Activated T-cell treated with anti-CD3 and anti-CD28 coated beads, Interleukin-2, amount 50 U/mL, for 24 hours (primary cell): ENCODE measurements around the gene PLCB1.

Experiments
- DNase-seq: peaks from one replicate; pipeline ENCODE4 v3.0.0-alpha.2; 2020
- H3K27ac Mint-ChIP-seq: 2 replicates; pipeline ENCODE4 v1.8.0; 2020; ENCODE audit warnings: mild to moderate bottlenecking, mixed read lengths
- H3K27me3 Mint-ChIP-seq: 2 replicates; pipeline ENCODE4 v1.8.0; 2020; ENCODE audit warnings: mixed read lengths
- H3K36me3 Mint-ChIP-seq: 2 replicates; pipeline ENCODE4 v1.8.0; 2020; ENCODE audit warnings: low read depth, mixed read lengths
- H3K4me1 Mint-ChIP-seq: 2 replicates; pipeline ENCODE4 v1.8.0; 2020; ENCODE audit warnings: low read depth, mixed read lengths
- H3K4me3 Mint-ChIP-seq: 2 replicates; pipeline ENCODE4 v1.8.0; 2020; ENCODE audit warnings: mild to moderate bottlenecking, moderate library complexity, mixed read lengths
- H3K9me3 Mint-ChIP-seq: 2 replicates; pipeline ENCODE4 v1.8.0; 2020; ENCODE audit warnings: mixed read lengths

The PLCB1 gene

DNA sequence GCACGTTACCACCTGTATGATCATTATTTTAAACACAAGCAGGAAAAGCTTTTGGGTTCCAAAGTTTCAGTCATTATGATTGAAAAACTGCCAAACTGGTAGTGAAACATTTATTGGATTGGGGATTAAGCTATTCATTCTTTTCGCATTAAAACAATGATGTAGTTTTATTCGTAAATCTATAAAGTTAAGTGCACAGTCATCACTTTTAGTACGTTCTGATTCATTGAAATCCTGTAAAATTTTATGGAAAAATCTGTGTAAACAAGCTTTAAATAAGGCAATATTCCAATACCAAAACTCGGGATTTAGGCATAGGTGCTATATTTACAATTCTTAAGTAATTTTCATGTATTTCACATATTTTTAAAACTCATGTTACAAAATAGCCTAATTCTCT is 379.9 kb downstream of the PLCB1 start:
- H3K27me3 Mint-ChIP-seq, result no peaks in the 10 kb centered on the region
- DNase-seq, result no peak
- H3K36me3 Mint-ChIP-seq, result no peaks in the 10 kb centered on the region
- H3K27ac Mint-ChIP-seq, result no peak overlapping the region
- no peaks in the 10 kb centered on the region for H3K4me1 Mint-ChIP-seq
- H3K9me3 Mint-ChIP-seq, result no peaks in the 10 kb centered on the region
- H3K4me3 Mint-ChIP-seq, result no peak overlapping the region

DNA sequence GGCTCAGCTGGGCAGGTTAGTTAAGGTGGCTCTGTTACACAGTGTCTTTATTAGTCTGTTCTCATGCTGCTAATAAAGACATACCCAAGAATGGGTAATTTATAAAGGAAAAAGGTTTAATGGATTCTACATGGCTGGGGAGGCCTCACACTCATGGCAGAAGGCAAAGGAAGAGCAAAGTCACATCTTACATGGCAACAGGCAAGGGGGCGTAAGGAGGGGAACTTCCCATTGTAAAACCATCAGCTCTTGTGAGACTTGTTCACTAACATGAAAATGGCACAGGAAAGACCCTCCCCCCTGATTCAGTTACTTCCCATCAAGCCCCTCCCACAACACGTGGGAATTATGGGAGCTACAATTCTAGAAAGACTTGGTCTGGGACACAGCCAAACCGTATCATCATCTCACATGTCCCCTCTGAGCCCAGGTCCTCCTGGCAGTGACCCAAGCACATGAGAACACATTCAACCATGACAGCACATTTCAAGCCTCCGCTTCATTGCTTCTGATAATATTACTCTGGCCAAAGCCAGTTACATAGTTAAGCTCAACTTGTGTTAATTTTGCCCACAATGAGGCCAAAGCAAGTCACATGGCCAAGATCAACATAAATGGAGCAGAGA is 383.9 kb downstream of the PLCB1 start:
- Mint-ChIP-seq H3K4me1 (no peaks in the 10 kb centered on the region), H3K36me3 (no peaks in the 10 kb centered on the region), H3K27me3 (no peaks in the 10 kb centered on the region), H3K27ac (no peak overlapping the region), H3K9me3 (no peaks in the 10 kb centered on the region), H3K4me3 (no peak overlapping the region)
- no peak for DNase-seq

DNA sequence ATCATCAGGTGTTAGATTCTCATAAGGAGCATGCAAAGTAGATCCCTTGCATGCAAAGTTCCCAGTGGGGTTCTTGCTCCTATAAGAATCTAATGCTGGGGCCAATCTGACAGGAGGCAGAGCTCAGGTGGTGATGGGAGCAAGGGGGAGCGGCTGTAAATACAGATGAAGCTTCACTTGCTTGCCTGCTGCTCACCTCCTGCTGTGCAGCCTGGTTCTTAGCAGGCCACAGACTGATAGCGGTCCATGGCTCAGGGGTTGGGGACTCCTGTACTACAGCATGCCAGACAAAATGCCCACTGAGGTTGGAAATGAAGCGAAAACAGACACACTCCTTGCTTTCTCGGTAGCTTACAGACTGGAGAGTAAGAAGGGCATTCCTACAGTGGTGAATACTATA is 386.8 kb downstream of the PLCB1 start:
- no peaks in the 10 kb centered on the region for H3K9me3 Mint-ChIP-seq
- H3K4me1 Mint-ChIP-seq, result no peaks in the 10 kb centered on the region
- no peak overlapping the region for H3K27ac Mint-ChIP-seq
- no peaks in the 10 kb centered on the region for H3K36me3 Mint-ChIP-seq
- H3K4me3 Mint-ChIP-seq, result no peak overlapping the region
- no peaks in the 10 kb centered on the region for H3K27me3 Mint-ChIP-seq
- DNase-seq, result no peak

DNA sequence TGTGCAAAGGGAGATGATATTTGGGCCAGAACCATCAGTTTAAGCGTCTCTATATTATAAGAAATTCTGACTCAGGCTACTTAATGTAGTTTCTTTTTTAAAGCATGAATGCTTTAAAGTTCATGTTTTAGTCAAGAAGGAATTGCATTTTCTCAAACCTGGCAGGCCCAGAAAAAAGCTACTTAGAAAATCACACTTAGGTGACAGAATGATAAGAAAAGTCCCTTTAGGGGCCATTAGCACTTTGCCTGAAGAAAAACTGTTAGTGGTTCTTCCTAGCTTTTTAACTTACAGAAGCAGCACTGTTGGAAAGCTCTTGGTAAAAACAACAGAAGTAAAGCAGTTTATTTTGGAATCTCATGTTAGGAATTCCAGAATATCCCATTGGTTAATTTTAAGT is 387.8 kb downstream of the PLCB1 start:
- Mint-ChIP-seq H3K27ac (no peak overlapping the region), H3K27me3 (no peaks in the 10 kb centered on the region), H3K36me3 (no peaks in the 10 kb centered on the region), H3K4me3 (no peak overlapping the region), H3K9me3 (no peaks in the 10 kb centered on the region), H3K4me1 (no peaks in the 10 kb centered on the region)
- DNase-seq, result no peak

DNA sequence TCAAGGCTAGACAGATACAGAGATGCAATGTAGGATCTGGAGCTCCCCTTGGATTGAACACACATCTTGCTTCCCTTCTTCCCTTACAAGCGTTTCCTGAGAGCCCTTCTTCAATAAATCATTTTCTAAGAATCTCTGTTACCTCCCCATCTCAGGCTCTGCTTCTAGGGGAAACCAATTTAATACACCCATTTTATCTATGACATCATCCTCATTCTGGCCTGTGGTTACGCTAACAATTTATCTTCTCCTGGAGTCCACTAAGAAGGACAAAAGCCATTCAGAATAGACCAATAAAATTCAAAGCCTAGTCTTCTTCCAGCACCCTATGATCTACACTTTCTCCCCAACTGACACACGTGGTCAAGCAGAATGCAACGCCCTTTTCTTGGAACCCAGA is 390.1 kb downstream of the PLCB1 start:
- Mint-ChIP-seq H3K4me1 (no peaks in the 10 kb centered on the region), H3K27me3 (no peaks in the 10 kb centered on the region), H3K4me3 (no peak overlapping the region), H3K36me3 (no peaks in the 10 kb centered on the region), H3K9me3 (no peaks in the 10 kb centered on the region), H3K27ac (no peak overlapping the region)
- DNase-seq, result no peak

DNA sequence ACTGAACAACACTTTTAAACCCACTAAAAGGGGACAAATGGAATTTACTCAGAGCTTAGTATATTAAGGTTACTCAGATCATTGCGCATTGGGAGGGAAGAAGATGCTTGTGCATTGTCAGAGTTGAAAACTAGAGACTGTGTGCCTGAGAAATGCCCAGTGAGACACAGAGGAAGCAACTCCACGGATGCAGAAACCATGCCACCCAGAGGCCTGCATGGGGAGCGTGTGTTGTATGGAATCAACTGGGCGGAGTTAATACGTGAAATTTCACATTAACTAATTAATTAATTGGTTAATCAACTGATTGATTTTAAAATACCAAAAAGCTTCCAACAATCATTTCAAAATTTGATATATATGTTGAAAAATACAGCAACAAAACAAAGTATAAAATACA is 391.6 kb downstream of the PLCB1 start:
- Mint-ChIP-seq H3K27ac (no peak overlapping the region), H3K4me1 (peaks cover 3% of the 10 kb centered on the region), H3K9me3 (no peaks in the 10 kb centered on the region), H3K36me3 (no peaks in the 10 kb centered on the region), H3K27me3 (no peaks in the 10 kb centered on the region), H3K4me3 (no peak overlapping the region)
- no peak for DNase-seq

DNA sequence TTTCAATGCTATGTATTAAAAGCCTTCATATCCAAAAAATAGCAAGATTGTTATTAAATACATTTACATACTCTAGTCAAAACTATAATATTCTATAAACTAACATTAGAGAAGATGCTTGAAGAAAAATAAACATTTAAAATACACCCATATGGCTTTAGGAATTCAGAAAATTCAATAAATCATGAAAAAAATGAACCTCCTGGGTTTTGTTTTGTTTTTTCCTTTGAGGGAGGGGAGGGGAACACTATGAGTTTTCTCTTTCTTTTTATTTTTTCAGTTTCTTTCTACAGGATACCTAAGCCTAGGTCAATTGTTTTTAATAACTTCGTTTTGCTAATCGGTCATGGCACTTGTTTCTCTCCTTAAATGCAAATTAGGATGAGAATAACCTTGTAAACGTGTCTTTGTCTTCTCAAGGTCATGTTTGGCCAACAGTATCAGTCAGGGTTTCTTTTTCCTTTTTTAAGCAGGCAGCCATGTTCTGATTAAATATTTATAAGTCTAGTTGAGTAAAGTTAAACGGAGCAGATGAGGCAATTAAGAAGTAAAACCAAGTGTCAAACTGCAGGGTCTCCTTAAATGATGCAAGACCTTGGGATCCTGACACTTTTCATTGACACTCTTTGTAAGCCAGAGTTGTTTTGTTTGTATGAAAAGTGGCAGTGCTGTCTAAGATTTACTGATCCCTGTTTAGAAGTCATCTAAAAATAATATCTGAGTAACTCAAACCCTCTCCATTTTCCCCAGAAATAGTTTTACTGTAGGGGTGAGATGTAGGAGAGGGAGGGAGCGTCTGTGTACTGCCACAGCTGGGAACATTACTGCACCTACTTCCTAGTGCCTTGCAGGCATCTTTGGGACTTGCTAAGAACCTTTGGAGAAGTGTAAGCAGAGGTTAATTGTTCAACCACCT is 392.3 kb downstream of the PLCB1 start:
- Mint-ChIP-seq H3K4me1 (peaks cover 3% of the 10 kb centered on the region), H3K36me3 (no peaks in the 10 kb centered on the region), H3K27ac (no peak overlapping the region), H3K4me3 (no peak overlapping the region), H3K27me3 (no peaks in the 10 kb centered on the region), H3K9me3 (no peaks in the 10 kb centered on the region)
- DNase-seq, result no peak

DNA sequence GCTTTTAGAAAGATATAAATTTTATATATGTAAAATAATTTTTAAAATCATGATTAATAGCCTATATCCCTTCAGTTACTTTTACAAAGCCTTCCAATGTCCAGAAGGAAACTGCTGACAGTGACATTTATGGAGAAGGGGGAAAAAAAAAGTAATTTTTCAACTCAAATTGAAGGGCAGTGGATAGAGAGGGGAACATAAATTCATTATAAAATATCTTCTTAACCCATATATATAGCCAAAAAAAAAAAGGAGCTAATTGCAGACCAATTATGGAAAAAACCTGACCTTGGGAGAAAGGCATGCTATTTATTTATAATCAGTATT is 392.9 kb downstream of the PLCB1 start:
- H3K9me3 Mint-ChIP-seq, result no peaks in the 10 kb centered on the region
- H3K27me3 Mint-ChIP-seq, result no peaks in the 10 kb centered on the region
- no peak overlapping the region for H3K4me3 Mint-ChIP-seq
- DNase-seq, result no peak
- H3K4me1 Mint-ChIP-seq, result peaks cover 3% of the 10 kb centered on the region
- no peaks in the 10 kb centered on the region for H3K36me3 Mint-ChIP-seq
- no peak overlapping the region for H3K27ac Mint-ChIP-seq

DNA sequence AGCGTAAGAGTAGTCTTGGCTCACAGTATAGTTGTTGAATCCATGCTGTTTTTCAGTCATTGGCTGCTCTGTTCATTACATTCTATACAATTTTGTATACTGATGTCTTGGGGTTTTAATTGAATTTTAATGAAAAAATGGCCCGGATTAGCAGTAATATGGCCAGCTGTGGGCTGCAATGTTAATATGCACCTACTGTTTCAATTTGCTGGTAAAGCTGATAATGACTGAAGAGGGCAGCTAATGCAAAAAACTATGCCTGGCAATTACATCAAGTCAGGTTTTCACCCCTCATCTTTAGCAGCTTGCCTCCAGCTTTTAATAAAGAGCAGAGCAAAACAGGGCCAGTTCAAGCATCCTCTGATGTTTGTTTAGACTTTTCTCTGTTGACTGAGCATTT is 394.5 kb downstream of the PLCB1 start:
- H3K27ac Mint-ChIP-seq, result no peak overlapping the region
- H3K9me3 Mint-ChIP-seq, result no peaks in the 10 kb centered on the region
- H3K4me1 Mint-ChIP-seq, result peaks cover 3% of the 10 kb centered on the region
- DNase-seq, result no peak
- no peak overlapping the region for H3K4me3 Mint-ChIP-seq
- H3K27me3 Mint-ChIP-seq, result no peaks in the 10 kb centered on the region
- H3K36me3 Mint-ChIP-seq, result no peaks in the 10 kb centered on the region

DNA sequence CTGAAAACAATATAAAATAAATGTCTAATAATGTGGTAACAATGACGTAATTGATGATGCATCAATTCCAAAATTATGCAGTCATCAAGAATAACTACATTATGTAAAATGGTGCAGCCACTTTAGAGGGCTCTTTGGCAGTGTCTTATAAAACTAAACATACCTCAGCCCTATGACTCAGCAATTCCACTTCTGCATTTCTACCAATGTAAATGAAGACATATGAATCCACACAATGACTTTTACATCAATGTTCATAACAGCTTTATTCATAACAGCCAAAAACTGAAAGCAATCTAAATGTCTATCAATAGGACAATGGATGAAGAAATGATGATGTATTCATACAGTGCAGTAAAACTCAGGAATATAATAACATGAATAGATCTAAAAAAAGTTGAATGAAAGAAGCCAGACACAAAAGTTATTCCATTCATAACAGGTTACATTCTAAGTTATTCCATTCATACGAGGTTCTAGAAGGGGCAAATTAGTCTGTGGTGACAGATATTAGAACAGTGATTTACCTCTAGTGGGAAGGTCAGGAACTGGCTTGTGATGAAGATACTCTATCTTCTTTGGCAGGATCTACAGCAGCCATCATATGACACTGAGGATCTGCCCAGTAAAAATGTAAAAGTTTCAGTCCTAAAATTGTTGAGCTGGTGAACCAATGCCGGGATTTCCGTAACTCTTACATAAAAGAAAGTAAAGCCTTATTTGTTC is 396.1 kb downstream of the PLCB1 start:
- no peak overlapping the region for H3K4me3 Mint-ChIP-seq
- no peaks in the 10 kb centered on the region for H3K9me3 Mint-ChIP-seq
- H3K4me1 Mint-ChIP-seq, result peaks cover 3% of the 10 kb centered on the region
- no peak for DNase-seq
- no peaks in the 10 kb centered on the region for H3K27me3 Mint-ChIP-seq
- H3K27ac Mint-ChIP-seq, result no peak overlapping the region
- H3K36me3 Mint-ChIP-seq, result no peaks in the 10 kb centered on the region

DNA sequence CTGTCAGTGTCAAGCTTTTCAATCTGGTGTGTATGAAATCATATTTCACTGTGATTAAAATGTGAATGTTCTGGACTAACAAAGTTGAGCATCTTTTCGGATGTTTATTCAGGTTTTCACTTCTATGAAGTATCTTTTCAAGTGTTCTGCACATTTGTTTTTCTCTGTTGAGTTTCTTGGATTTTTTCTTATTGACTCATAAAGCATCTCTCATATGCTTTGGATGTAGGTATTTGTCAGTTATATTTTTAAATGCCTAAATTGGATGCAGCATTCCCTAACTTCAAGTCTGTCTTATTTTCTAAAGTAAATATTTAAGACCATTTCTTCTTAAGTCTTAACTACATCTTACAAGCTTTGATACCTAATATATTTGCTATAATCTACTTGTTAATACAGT is 398.0 kb downstream of the PLCB1 start:
- Mint-ChIP-seq H3K36me3 (no peaks in the 10 kb centered on the region), H3K9me3 (no peaks in the 10 kb centered on the region), H3K4me3 (no peak overlapping the region), H3K27me3 (no peaks in the 10 kb centered on the region), H3K4me1 (peaks cover 3% of the 10 kb centered on the region), H3K27ac (no peak overlapping the region)
- no peak for DNase-seq

DNA sequence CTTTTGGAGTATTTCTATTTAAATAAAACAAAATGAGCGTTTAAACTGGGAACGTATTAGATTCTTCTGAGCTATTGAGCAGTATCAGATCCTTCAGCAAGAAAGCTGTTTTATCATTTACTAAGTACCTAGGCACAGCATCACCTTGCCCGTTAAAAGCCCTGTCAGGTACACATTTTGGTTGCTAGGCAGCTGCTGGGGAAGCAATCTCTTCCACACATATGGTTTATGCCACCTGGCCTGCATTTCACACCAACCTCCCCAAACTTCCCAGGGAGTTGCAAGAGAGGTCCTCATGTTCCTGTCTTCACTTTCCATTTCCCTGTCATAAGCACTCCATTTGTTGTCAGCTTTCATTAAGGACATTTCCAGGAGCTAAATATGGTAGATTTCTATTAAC is 400.1 kb downstream of the PLCB1 start:
- Mint-ChIP-seq H3K4me1 (peaks cover 3% of the 10 kb centered on the region), H3K9me3 (no peaks in the 10 kb centered on the region), H3K27me3 (no peaks in the 10 kb centered on the region), H3K4me3 (no peak overlapping the region), H3K27ac (no peak overlapping the region), H3K36me3 (no peaks in the 10 kb centered on the region)
- DNase-seq, result no peak

DNA sequence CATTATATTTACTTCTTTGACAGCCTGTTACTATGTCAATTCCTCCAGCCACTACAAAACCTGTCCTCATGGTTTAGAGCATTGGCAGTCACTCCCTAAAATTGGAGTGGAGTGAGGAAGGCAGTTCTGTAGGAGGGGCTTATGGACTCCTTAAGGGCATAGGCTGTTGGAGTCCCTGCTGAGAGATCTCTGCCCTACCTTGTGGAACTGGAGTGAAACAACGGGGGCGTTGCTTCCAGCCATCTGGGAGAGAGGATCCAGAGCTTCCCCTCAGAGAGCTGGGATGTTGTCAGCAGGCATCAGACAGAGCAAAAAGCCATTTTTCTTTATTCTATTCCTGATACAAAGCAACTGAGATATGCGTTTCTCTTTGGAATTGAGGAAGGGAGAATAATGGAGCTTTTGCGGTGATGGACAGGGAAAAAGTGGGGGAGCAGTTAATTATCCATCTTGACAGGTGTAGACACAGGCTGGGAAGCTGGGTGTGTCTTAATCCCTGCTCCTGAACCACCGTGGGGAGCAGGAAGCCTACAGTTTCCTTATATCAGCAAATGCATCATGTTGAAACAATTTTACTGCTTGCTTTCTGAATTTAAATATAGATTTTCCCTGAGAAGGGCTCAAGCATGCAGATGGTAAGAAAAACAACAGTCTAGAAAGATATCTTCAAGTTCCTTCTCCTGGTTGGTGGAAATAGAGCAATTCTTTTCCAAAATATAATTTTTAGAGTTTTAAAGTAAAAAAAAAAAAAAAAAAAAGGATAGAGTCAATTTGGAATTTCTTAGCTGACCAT is 402.5 kb downstream of the PLCB1 start:
- Mint-ChIP-seq H3K4me3 (no peak overlapping the region), H3K27me3 (no peaks in the 10 kb centered on the region), H3K27ac (no peak overlapping the region), H3K9me3 (no peaks in the 10 kb centered on the region), H3K4me1 (no peaks in the 10 kb centered on the region), H3K36me3 (no peaks in the 10 kb centered on the region)
- DNase-seq, result no peak

DNA sequence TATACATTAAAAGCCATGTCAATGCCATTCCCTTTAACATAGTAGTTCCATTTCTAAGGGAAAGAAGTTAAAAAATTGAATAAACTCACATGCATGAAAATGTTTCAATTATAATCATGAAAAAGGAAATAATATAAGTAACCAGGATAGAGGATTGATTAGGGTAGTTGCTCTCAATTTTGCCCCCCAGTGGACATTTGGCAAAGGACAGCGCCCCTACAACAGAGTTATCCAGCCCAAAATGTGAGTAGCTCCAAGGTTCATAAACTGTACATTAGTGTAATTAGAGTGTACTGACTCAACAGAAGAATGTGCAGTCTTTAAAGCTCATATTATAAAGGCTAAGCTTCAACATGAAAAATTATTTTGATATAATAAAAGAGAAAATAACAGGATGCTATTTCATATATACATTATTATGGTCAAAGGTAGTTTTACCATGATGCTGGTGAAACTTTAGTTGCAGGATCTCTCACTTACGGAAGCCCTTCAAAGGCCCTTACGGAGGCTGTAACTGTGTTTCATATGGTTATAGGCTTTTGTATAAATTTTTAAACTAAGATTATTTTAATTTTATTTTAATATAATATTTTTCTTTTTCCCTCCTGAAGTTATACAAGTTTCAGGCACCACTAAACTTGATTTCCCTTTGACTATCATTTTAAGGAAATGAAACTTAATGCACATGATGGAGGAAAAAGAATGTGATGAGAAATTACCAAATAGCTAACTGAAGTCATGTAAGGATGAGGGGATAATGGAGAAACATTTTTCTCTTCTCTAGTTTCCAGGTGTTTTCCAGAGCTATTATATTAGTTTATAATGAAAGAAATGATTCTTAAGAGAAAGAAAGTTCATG is 403.6 kb downstream of the PLCB1 start:
- no peak for DNase-seq

More for the DNA sequence above, 403.6 kb downstream of the PLCB1 start:
- H3K27ac Mint-ChIP-seq, result no peak overlapping the region
- H3K4me1 Mint-ChIP-seq, result no peaks in the 10 kb centered on the region
- H3K9me3 Mint-ChIP-seq, result no peaks in the 10 kb centered on the region
- no peaks in the 10 kb centered on the region for H3K36me3 Mint-ChIP-seq
- no peak overlapping the region for H3K4me3 Mint-ChIP-seq
- H3K27me3 Mint-ChIP-seq, result no peaks in the 10 kb centered on the region
